HL-60/S4 (cell line): ENCODE results near the gene KRT12.
"Not testable (repeated sequence)": the region's sequence is repeated elsewhere in the genome, so short reads cannot be mapped to it uniquely, and the experiment has no call there.

Experiments used
- in situ Hi-C: fragments of 300-500 bp; cut with MboI; formaldehyde crosslinking; loops from 2 replicates; pipeline ENCODE4 v1.14.3; 2022; ENCODE audit warnings: low sequenced_read_pairs

Gene KRT12

DNA sequence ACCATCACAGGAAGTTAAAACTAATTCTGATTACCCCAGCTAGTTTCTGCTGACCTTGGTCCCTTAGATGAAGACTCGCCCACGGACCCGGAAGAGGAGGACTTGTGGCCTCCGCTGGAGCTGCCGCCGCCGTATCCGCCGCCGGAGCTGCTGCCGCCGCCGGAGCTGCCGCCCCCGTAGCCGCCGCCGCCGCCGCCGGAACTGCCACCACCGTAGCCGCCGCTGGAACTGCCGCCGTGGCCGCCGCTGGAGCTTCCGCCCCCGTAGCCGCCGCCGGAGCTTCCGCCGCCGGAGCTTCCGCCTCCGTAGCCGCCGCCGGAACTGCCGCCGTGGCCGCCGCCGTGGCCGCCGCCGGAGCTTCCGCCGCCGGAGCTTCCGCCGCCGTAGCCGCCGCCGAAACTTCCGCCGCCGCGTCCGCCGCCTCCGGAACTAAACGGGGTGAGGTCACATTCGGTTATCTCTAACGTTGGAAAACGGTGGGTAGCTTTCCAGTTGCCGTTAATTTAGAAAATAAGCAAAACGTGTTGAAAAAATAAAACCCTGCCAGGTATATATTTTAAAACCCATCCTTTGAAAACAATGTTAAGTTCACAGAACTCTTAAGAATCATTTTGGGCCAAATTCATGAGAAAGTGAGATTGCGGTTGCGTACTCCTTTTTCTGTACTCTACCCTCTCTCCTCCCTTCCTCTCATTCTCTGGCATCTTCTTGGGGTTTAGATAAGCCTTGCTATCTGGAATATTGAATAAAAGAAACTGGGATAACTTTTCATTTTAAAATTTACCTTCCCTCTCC lies 48.1 kb downstream of the KRT12 start:
- in situ Hi-C loops, result no loop called here

DNA sequence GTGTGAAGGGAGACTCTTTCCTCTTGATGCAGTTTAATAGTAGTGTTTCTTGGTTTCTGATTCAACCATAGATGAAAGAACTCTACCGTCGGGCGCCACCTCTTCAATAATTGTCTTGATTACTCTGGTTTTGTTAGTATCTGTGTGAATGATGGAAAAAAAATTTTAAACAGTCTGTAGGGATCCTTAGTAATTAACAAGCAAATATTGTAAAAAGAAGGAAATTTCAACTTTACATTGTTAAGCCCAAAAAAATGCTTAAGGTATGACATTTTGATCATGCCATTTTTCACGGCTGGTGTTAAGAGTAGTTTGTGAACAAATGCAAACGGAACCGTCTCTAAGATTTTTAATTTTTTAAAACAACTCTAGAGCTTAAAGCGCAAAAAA lies 48.7 kb downstream of the KRT12 start:
- in situ Hi-C loops, result no loop called here

DNA sequence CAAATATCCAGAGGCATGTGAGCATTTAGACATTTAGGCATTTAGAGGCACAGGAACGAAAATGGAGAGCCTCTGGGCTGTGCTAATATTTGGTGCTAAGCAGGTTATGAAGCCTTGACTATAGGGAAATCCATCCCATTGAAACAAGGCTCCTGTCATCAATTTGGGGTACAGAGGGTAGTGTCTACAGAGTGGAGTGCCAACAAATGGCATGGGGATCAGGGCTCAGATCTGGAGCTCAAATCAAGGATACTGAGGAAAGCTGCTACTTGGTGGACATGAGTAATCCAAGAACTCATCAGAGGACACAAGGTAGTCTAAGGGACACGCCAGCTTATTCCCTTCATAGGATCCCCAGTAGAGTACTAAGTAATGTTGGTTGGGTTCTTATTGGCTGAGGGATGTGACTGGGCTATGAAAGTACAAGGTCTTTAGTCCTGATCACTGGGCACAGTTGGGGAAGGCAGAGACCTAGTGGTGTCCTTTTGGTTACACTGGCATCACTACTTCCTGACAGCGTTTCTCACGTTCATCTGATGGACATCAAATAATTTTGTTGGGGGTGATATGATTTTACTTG lies 49.8 kb downstream of the KRT12 start:
- in situ Hi-C loops, result no loop called here

DNA sequence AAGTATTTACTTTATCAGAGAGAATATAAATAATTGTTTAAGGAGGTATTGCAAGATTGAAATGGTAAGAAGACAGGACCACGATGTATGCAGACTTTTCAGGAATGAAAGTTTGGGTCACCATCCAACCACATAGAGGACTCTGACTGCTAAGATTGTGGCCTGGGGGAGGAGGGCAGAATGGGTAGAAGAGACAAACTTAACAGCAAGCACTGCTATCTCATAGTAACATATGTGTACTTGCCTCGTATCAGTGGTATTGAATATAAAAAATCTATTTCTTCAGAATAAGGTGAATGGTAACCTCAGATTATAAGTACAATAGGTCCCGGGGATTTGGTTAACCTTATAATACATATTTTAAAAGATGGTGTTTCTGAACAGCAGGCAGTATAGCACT lies 50.5 kb downstream of the KRT12 start:
- in situ Hi-C loops, result no loop called here

DNA sequence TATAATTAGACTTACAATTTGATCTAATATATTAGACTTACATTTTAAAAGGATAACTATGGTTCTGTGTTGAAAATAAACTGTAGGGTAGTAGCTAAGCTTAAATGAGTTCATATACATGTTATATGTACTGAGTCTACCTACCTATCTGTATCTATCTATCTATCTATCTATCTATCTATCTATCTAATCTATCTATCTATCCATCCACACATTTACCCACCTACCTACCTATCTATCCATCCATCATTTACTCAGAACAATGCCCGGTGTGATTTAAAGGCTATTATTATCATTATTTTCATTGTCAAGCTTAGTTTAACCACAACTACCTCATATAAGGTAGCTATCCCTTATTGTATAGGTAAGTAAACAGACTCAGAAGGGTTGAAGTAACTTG lies 51.6 kb downstream of the KRT12 start:
- in situ Hi-C loops, result no loop called here

DNA sequence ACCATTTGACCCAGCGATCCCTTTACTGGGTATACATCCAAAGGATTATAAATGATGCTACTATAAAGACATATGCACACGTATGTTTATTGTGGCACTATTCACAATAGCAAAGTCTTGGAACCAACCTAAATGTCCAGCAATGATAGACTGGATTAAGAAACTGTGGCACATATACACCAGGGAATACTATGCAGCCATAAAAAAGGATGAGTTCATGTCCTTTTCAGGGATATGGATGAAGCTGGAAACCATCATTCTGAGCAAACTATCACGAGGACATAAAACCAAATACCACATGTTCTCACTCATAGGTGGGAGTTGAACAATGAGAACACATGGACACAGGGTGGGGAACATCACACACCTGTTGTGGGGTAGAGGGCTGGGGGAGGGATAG lies 52.4 kb downstream of the KRT12 start:
- in situ Hi-C loops, result not testable (repeated sequence)

DNA sequence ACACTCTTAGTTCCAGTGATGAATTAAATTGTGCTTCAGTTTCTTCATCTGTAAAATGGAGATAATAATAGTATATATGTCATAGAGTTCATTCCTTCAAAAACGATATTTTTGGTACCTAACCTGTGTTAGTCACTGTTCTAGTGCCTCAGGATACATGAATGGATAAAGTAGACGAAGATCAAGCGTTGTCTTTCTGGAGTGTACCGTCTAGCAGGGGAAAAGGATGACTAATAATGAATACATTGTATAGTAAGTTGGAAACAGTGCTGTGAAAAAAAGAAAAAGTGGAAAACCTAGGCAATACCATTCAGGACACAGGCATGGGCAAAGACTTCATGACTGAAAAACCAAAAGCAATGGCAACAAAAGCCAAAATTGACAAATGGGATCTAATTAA lies 53.2 kb downstream of the KRT12 start:
- in situ Hi-C loops, result no loop called here

DNA sequence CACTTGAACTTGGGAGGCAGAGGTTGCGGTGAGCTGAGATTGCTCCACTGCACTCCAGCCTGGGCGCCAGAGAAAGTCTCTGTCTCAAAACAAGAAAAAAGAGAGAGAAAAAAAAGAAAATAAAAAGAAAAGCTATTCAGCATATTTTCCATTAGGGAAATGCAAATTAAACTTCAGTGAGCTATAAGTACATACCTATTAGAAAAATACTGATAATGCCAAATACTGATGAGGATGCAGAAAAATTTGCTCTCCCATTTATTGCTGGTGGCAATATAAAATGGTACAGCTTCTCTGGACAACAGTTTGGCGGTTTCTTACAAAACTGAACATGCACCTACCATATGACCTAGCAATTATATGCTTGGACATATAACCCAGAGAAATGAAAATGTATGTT lies 54.4 kb downstream of the KRT12 start:
- in situ Hi-C loops, result no loop called here
